Measurements from ENCODE around the gene BPGM. TPM values are rescaled to one million over a fixed set of nuclear protein-coding genes. Genes with fewer than 3 reads are reported as not detected.

BPGM gene
- total and polyA plus RNA-seq, 2 donors from 2014 or later = 21.2 to 53.5 TPM

GRCh38 chr7:134707663-134708378 lies 61.2 kb downstream of the BPGM start:
- FAIRE-seq (no peak), DNase-seq (no peak)
- H3K36me3 ChIP-seq (ENCODE audit: control insufficient read depth in 2 of 3, insufficient read depth in 3 of 3, low read length in 3 of 3) = no peaks in the 10 kb centered on the region
- no peak overlapping the region for H3K4me3 ChIP-seq (ENCODE audit: low read length in 3 of 3)
- TF ChIP-seq CTCF (IDR thresholded peaks at IDR 0.05; ENCODE audit: borderline replicate concordance, extremely low read depth, insufficient read depth) = no peak
- no peaks in the 10 kb centered on the region for H3K27me3 ChIP-seq (ENCODE audit: control insufficient read depth, insufficient read depth, low read length)
- peaks cover 0 to 10% (median 8%) of the 10 kb centered on the region in 3 donors for H3K4me1 ChIP-seq (ENCODE audit: control insufficient read depth in 2 of 3, insufficient read depth in 2 of 3, low read depth in 1 of 3, low read length in 3 of 3)
- no peaks in the 10 kb centered on the region for H3K9me3 ChIP-seq (ENCODE audit: control insufficient read depth in 2 of 3, insufficient read depth in 1 of 3, low read length in 3 of 3)
- no peak overlapping the region for H3K9ac ChIP-seq (ENCODE audit: low read length in 3 of 3)
- no peak overlapping the region for H3K27ac ChIP-seq (ENCODE audit: low read depth in 2 of 2, low read length in 2 of 2)
- intact Hi-C loops (cut with DNase I) = no loop called here

- no peak for FAIRE-seq
- H3K27ac ChIP-seq (ENCODE audit: low read depth in 2 of 2, low read length in 2 of 2) = no peak overlapping the region
- intact Hi-C loops (cut with DNase I) = no loop called here
Observed at GRCh38 chr7:134708692-134709091, 62.0 kb downstream of the BPGM start.

GRCh38 chr7:134709197-134709596 lies 62.5 kb downstream of the BPGM start:
- no peaks in the 10 kb centered on the region for H3K9me3 ChIP-seq (ENCODE audit: control insufficient read depth in 2 of 3, insufficient read depth in 1 of 3, low read length in 3 of 3)
- no peak overlapping the region for H3K27ac ChIP-seq (ENCODE audit: low read depth in 2 of 2, low read length in 2 of 2)
- DNase-seq (no peak), FAIRE-seq (no peak)
- no peaks in the 10 kb centered on the region for H3K27me3 ChIP-seq (ENCODE audit: control insufficient read depth, insufficient read depth, low read length)
- H3K36me3 ChIP-seq (ENCODE audit: control insufficient read depth in 2 of 3, insufficient read depth in 3 of 3, low read length in 3 of 3) = no peaks in the 10 kb centered on the region
- no peak overlapping the region for H3K4me3 ChIP-seq (ENCODE audit: low read length in 3 of 3)
- intact Hi-C loops (cut with DNase I) = no loop called here
- peaks cover 0 to 5% (median 4%) of the 10 kb centered on the region in 3 donors for H3K4me1 ChIP-seq (ENCODE audit: control insufficient read depth in 2 of 3, insufficient read depth in 2 of 3, low read depth in 1 of 3, low read length in 3 of 3)
- no peak for TF ChIP-seq CTCF (IDR thresholded peaks at IDR 0.05; ENCODE audit: borderline replicate concordance, extremely low read depth, insufficient read depth)
- H3K9ac ChIP-seq (ENCODE audit: low read length in 3 of 3) = no peak overlapping the region

More at GRCh38 chr7:134708692-134709091, 62.0 kb downstream of the BPGM start:
- no peaks in the 10 kb centered on the region for H3K27me3 ChIP-seq (ENCODE audit: control insufficient read depth, insufficient read depth, low read length)
- H3K4me1 ChIP-seq (ENCODE audit: control insufficient read depth in 2 of 3, insufficient read depth in 2 of 3, low read depth in 1 of 3, low read length in 3 of 3) = peaks cover 0 to 6% (median 5%) of the 10 kb centered on the region in 3 donors
- DNase-seq = no peak
- no peak overlapping the region for H3K9ac ChIP-seq (ENCODE audit: low read length in 3 of 3)
- H3K4me3 ChIP-seq (ENCODE audit: low read length in 3 of 3) = no peak overlapping the region
- no peak for TF ChIP-seq CTCF (IDR thresholded peaks at IDR 0.05; ENCODE audit: borderline replicate concordance, extremely low read depth, insufficient read depth)
- no peaks in the 10 kb centered on the region for H3K9me3 ChIP-seq (ENCODE audit: control insufficient read depth in 2 of 3, insufficient read depth in 1 of 3, low read length in 3 of 3)
- H3K36me3 ChIP-seq (ENCODE audit: control insufficient read depth in 2 of 3, insufficient read depth in 3 of 3, low read length in 3 of 3) = no peaks in the 10 kb centered on the region
